Activated CD8-positive, alpha-beta T cell treated with anti-CD3 and anti-CD28 coated beads for 36 hours (primary cell): ENCODE data around the gene PIK3R2. TPM values are rescaled to one million over a fixed set of nuclear protein-coding genes. Genes with fewer than 3 reads are reported as not detected.
"Not testable (repeated sequence)": the region's sequence is repeated elsewhere in the genome, so short reads cannot be mapped to it uniquely, and the experiment has no call there.

Source experiments
- ATAC-seq: fragments of 200-7000 bp; cut with Tn5 transposase; one replicate; pipeline ENCODE4 v1.10.0; 2021; ENCODE audit warnings: mild to moderate bottlenecking, moderate library complexity
- CTCF ChIA-PET: fragments of 350-600 bp; sonication (Branson Sonifier 250); formaldehyde crosslinking; loops from one replicate; lab custom pipeline; 2021; ENCODE audit warnings: antibody characterized with exemption; lab: Charles Lee
- POLR2A ChIA-PET: fragments of 350-600 bp; sonication (Branson Sonifier 250); formaldehyde crosslinking; loops from one replicate; lab custom pipeline; 2021; ENCODE audit warnings: antibody characterized with exemption; lab: Charles Lee
- DNase-seq: peaks from one replicate; pipeline ENCODE4 v3.0.0-alpha.2; 2020
- H3K27ac Mint-ChIP-seq: one replicate; pipeline ENCODE4 v1.8.0; 2021; ENCODE audit warnings: mild to moderate bottlenecking, mixed read lengths
- H3K27me3 Mint-ChIP-seq: one replicate; pipeline ENCODE4 v1.8.0; 2021; ENCODE audit warnings: mixed read lengths
- H3K36me3 Mint-ChIP-seq: one replicate; pipeline ENCODE4 v1.8.0; 2021; ENCODE audit warnings: low read depth, mixed read lengths
- H3K4me1 Mint-ChIP-seq: one replicate; pipeline ENCODE4 v1.8.0; 2021; ENCODE audit warnings: low read depth, mixed read lengths
- H3K4me3 Mint-ChIP-seq: one replicate; pipeline ENCODE4 v1.8.0; 2021; ENCODE audit warnings: mild to moderate bottlenecking, moderate library complexity, mixed read lengths
- H3K9me3 Mint-ChIP-seq: one replicate; pipeline ENCODE4 v1.8.0; 2021; ENCODE audit warnings: mixed read lengths
- intact Hi-C: fragments of 100-400 bp; cut with micrococcal nuclease; formaldehyde crosslinking; loops from one replicate; pipeline ENCODE4 v1.10.0; 2022
- total RNA-seq, 2 experiments: library from RNA; stranded (reverse); gene quantifications; one replicate each; pipeline ENCODE4 v1.2.3, GENCODE V29; 2021
- TF ChIP-seq, protein P1 (sequence below): fragments of 200-600 bp; IDR thresholded peaks from one replicate; pipeline ENCODE4 v1.8.0; 2022; ENCODE audit warnings: antibody characterized with exemption, mild to moderate bottlenecking

The PIK3R2 gene
- total RNA-seq: 10 to 100 TPM; 15.0 to 15.8 TPM

DNA sequence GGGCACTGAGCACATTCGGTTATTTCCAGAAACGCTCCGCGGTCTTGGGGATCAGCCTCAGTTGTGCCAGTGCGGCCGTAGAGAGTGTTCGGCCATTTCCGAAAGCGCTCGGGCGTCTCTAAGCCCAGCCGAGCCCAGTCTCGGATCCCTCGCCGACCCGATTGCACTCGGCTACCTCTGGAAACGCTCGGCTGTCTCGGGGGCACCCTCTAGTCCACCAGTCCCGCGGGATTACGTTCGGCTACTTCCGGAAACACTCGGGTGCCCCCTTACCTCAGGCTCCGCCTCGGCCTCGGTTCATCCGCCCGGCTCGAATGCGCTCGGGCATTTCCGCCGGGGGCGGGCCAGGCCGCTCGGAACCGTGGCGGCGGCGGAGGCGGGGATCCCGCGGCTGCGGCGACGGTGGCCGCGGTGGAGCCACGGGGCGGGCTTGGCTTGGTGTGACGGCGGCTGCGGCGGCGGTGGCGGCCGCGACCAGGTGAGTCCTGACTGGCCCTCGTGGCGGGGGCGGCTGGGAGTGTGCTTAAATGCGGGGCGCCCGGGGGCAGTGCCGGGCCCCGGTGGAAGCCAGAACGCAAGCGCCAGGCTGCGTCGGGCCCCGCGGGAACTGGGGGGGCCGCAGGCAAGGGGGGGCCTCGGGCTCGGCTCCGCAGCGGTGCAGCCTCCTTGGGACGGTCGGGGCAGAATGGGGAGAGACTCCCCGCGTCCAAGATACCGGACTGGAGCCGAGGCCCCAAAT is at the start of gene PIK3R2:
Gene PIK3R2 (plus strand): TSS at position 347 of the 739 bp plus-strand sequence. CDS start 2,717 bp downstream, outside the sequence.
- DNase-seq (peak; percentile 100), ATAC-seq (peak; percentile 91)
- TF ChIP-seq, protein P1, sequence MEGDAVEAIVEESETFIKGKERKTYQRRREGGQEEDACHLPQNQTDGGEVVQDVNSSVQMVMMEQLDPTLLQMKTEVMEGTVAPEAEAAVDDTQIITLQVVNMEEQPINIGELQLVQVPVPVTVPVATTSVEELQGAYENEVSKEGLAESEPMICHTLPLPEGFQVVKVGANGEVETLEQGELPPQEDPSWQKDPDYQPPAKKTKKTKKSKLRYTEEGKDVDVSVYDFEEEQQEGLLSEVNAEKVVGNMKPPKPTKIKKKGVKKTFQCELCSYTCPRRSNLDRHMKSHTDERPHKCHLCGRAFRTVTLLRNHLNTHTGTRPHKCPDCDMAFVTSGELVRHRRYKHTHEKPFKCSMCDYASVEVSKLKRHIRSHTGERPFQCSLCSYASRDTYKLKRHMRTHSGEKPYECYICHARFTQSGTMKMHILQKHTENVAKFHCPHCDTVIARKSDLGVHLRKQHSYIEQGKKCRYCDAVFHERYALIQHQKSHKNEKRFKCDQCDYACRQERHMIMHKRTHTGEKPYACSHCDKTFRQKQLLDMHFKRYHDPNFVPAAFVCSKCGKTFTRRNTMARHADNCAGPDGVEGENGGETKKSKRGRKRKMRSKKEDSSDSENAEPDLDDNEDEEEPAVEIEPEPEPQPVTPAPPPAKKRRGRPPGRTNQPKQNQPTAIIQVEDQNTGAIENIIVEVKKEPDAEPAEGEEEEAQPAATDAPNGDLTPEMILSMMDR: peak; percentile 27
- Mint-ChIP-seq H3K4me1 (peaks cover 20% of the 10 kb centered on the region), H3K27ac (peak within 1 kb of the TSS; percentile 96), H3K36me3 (peaks cover 10% of the 10 kb centered on the region), H3K9me3 (no peaks in the 10 kb centered on the region), H3K27me3 (no peaks in the 10 kb centered on the region), H3K4me3 (peak within 1 kb of the TSS; percentile 83)
- intact Hi-C loops: loop anchor here (10.0 kb wide), 1 partner anchor 148 kb away; the partner anchor contains the start of gene ARRDC2
- POLR2A ChIA-PET: interaction anchor here (0.7 to 2.8 kb wide), 8 partner anchors 16 to 128 kb away, joined by 3 to 18 read pairs (median 4); partner anchors contain the start of genes IL12RB1 and JUND
- CTCF ChIA-PET: interaction anchor here (0.7 to 2.9 kb wide), 12 partner anchors 8 to 126 kb away, joined by 3 to 20 read pairs (median 4); no protein-coding TSS in a partner anchor

DNA sequence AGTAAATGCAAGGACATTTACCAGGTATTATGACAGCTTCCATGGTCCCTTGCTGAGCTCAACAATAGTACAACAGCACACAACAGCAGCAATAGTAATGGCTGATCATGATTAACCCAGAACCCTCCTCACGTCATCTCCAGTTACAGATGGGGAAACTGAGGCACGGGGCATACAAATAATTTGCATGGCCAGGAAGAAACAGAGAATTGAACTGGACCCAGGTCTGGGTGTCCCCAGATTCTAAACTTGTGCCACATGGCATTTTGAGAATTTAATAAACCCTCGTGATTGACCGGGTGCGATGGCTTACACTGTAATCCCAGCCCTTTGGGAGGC is 48.2 kb upstream of the PIK3R2 start:
- intact Hi-C loops: no loop called here
- H3K36me3 Mint-ChIP-seq: peaks cover 1% of the 10 kb centered on the region
- CTCF ChIA-PET: interaction anchor here (0.8 to 1.8 kb wide), 2 partner anchors 8 to 147 kb away, joined by 3 to 8 read pairs; no protein-coding TSS in a partner anchor
- no peaks in the 10 kb centered on the region for H3K27me3 Mint-ChIP-seq
- POLR2A ChIA-PET: interaction anchor here (1.0 kb wide), 1 partner anchor 13 kb away, joined by 3 read pairs; no protein-coding TSS in a partner anchor
- peak overlapping the region; percentile 69 for H3K4me3 Mint-ChIP-seq
- H3K27ac Mint-ChIP-seq: peak overlapping the region; percentile 66
- DNase-seq (no peak), ATAC-seq (no peak)
- H3K9me3 Mint-ChIP-seq: no peaks in the 10 kb centered on the region
- peaks cover 24% of the 10 kb centered on the region for H3K4me1 Mint-ChIP-seq
- TF ChIP-seq, protein P1: no peak

DNA sequence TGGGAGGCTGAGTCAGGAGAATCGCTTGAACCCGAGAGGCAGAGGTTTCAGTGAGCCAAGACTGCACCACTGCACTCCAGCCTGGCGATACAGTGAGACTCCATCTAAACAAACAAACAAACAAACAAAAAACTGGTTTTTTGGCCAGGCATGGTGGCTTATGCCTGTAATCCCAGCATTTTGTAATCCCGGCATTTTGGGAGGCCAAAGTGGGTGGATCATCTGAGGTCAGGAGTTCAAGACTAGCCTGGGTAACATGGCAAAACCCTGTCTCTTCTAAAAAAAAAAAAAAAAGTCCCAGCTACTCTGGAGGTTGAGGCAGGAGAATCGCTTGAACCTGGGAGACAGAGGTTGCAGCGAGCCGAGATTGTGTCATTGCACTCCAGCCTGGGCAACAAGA is 47.7 kb upstream of the PIK3R2 start:
- CTCF ChIA-PET: interaction anchor here (0.8 kb wide), 1 partner anchor 146 kb away, joined by 3 read pairs; no protein-coding TSS in a partner anchor
- H3K4me3 Mint-ChIP-seq: peak overlapping the region; percentile 69
- DNase-seq, H3K27me3 Mint-ChIP-seq, H3K27ac Mint-ChIP-seq, H3K9me3 Mint-ChIP-seq, H3K36me3 Mint-ChIP-seq, ATAC-seq, intact Hi-C loops: not testable (repeated sequence)
- peaks cover 22% of the 10 kb centered on the region for H3K4me1 Mint-ChIP-seq
- POLR2A ChIA-PET: interaction anchor here (1.0 kb wide), 1 partner anchor 13 kb away, joined by 3 read pairs; no protein-coding TSS in a partner anchor

DNA sequence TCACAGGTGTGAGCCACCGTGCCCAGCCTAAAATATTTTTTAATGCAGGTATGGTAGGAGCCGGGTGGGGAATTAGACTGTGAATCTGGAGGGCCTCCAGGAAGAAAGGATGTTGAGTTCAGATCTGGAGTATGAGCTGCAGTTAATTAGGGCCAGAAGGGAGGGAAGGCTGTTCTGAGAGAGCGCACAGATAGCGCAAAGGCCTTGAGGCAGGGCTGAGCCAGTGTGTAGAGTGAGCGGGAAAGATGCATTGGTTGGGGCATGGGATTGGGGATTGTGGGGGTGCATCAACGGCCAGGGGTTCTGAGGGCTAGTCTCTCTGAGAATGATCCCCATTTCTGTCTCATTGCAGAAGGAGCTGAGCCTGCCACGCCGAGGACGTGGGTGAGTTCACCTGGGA is 45.7 kb upstream of the PIK3R2 start:
- Mint-ChIP-seq H3K4me3 (no peak overlapping the region), H3K4me1 (peaks cover 26% of the 10 kb centered on the region), H3K27ac (no peak overlapping the region), H3K27me3 (no peaks in the 10 kb centered on the region), H3K36me3 (peaks cover 4% of the 10 kb centered on the region), H3K9me3 (no peaks in the 10 kb centered on the region)
- POLR2A ChIA-PET: no interaction called here
- CTCF ChIA-PET: no interaction called here
- intact Hi-C loops: no loop called here
- ATAC-seq (no peak), DNase-seq (no peak)
- TF ChIP-seq, protein P1: no peak

DNA sequence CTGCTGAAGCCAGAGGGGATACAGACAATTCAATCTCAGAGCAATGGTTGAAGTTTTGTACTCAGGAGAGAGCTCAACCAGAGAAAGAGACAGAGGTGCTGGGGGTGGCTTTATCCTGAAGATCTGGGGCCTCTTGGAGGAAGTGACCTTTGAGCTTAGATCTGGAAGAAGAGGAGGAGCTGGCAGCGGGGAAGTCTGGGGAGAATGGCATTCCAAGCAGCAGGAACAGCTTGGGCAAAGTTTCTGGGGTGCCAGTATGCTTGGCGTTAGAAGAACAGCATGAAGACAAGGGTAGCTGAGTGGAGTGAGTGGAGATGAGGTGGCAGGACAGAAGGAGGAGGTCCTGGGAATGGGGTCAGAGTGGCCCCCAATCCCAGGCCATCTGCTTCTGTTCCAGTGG is 44.1 kb upstream of the PIK3R2 start:
- ChIA-PET POLR2A (interaction anchor here (0.8 to 2.9 kb wide), 8 partner anchors 10 to 115 kb away, joined by 3 to 11 read pairs (median 4); partner anchors contain the start of gene MAST3), CTCF (interaction anchor here (0.6 to 3.9 kb wide), 10 partner anchors 8 to 220 kb away, joined by 3 to 20 read pairs (median 3); partner anchors contain the start of gene PIK3R2)
- H3K4me3 Mint-ChIP-seq: peak overlapping the region; percentile 54
- no peaks in the 10 kb centered on the region for H3K9me3 Mint-ChIP-seq
- H3K27me3 Mint-ChIP-seq: no peaks in the 10 kb centered on the region
- H3K36me3 Mint-ChIP-seq: peaks cover 11% of the 10 kb centered on the region
- peak overlapping the region; percentile 22 for H3K27ac Mint-ChIP-seq
- ATAC-seq (no peak), DNase-seq (no peak)
- intact Hi-C loops: no loop called here
- H3K4me1 Mint-ChIP-seq: peaks cover 26% of the 10 kb centered on the region
- TF ChIP-seq, protein P1: no peak
